Left ventricle myocardium superior (tissue), 1 donor: ENCODE data around the gene RSL1D1. TPM values are rescaled to one million over a fixed set of nuclear protein-coding genes. Genes with fewer than 3 reads are reported as not detected.

Source experiments
- ATAC-seq: fragments of 200-7000 bp; cut with Tn5 transposase; one replicate; pipeline ENCODE4 v1.9.1; 2020; ENCODE audit warnings: mild to moderate bottlenecking, moderate library complexity
- DNase-seq: peaks from one replicate; pipeline ENCODE4 v3.0.0-alpha.2; 2020
- intact Hi-C: fragments of 100-400 bp; cut with micrococcal nuclease; formaldehyde crosslinking; loops from one replicate; pipeline ENCODE4 v1.11.0; 2022
- long read RNA-seq: library from polyadenylated mRNA; unstranded; transcript quantifications from one replicate; pipeline ENCODE4 v2.0.0, GENCODE V29; 2021
- total RNA-seq: library from RNA; stranded (reverse); fragmentation: NEBNext Ultra II Directional; extraction: Animal tissue kit (Norgen Biotek cat#: 25700); gene quantifications from one replicate; pipeline ENCODE4 v1.2.1, GENCODE V29; 2021
- donor health status: DM: no; HTN: yes; CAD: no; lungs with severe emphysema.

Gene RSL1D1
- 119 TPM for total RNA-seq
- long read RNA-seq, full-length matches to known transcripts: 40 of 73 reads
- long read RNA-seq, partial matches to known transcripts: 27 of 73 reads
- long read RNA-seq, other reads (novel, unspliced or antisense): 6 of 73 reads

DNA sequence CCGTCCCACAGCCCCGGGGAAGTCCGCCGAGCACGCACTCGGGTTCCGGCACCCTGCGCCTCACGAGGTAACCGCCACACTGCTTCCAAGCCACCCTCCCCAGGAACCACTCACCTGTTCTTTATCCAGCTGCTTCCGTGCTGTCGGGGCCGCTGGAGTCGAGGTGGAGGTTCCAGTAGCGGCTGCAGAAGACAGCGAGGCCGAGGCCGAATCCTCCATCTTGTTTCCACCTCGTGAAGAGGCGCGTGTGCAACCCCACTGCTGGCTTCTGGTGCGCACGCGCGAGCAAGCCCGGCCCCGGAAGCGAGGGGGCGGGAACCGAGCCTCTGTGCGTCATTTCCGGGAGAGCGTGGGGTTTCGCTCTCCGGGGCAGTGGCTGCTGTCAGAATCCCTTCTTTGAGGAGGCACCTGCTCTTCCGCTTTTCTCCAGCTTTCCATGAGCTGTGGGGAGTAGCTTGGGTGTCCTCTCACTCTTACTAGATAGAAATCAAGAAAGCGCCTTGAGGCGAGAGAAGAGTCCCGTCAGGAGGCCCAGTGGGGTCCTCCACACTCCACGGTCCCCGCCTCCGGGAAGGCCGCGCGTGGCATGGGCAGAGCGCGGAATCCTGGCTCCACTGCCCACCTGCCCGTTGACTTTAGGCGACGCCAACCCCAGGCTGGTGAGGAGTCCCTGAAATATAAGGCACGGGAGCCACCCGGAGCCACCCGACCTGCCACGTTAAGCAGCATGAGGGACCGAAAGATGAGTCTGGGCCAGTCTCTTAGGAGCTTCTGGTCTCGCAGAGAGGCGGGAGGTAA, at the start of gene RSL1D1:
Gene RSL1D1 (minus strand): TSS at position 249 of the 798 bp plus-strand sequence. CDS start 30 bp downstream, at position 219.
- DNase-seq (peak; percentile 93), ATAC-seq (peak; percentile 99)
- intact Hi-C loops: no loop called here

DNA sequence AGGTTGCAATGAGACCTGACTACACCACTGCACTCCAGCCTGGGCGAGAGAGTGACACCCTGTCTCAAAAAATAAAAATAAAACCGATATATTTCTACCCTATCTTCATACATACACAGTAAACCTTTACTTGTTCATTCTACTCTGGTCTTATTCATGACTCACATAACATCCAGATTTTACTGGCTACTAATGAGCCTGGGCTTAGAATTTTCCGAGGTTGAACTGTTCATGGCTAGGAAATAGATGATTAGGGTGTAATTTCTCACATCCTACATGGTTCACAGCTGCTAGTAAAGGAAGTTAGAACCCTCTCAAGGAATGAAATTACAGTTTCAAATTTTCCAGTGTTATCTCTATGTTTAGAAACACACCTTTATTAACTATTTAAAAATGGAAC, 49.7 kb upstream of the RSL1D1 start:
- intact Hi-C loops: no loop called here
- no peak for ATAC-seq
- no peak for DNase-seq

DNA sequence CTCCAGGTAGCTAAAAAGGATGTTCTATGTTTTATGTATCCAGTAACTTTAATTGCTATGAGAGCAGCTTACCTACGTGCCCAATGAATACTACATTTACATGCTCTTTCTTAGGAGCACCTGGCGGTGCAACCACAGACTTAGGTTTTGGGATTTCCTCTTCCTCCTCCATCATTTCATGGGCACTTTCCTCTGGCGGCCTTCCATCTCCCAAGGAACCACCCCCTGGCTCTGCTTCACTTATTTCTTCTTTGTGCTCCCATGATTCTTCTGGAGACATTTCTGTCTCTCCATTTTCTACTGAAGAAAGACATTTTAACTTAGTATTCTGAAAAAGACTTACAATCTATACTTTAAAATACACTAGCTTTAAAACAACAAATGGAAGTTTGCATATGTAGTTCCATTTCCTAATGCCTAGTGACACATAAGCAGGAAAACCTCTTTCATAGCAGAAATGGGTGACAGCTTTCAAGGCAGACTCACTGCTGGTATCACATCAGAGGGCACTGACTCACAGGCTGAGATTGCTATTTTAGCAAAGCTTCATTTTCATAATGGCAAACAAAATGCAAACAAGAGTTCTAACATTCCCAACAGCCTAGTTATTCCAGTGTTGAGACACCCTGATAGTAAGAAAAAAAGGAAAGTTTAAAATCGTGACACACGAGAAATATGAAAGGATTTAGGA, 45.3 kb upstream of the RSL1D1 start:
- ATAC-seq (no peak), DNase-seq (no peak)
- intact Hi-C loops: no loop called here

DNA sequence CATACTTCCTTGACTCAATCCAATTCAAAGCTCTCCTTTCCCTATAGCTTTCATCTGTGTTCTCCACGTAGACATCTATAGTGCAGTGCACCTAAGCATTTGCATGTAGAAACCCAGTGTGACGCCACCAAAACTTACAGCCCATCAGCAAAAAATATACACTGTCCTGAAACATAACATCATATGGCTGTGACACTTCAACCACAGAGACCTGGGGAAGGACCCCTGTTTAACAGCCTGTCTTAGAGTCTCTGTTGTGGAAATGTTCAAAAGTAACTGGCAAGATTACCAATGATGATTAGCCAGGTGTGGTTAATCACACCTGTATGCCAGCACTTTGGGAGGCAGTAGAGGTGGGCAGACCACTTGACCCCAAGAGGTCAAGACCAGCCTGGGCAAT, 42.2 kb upstream of the RSL1D1 start:
- ATAC-seq: no peak

DNA sequence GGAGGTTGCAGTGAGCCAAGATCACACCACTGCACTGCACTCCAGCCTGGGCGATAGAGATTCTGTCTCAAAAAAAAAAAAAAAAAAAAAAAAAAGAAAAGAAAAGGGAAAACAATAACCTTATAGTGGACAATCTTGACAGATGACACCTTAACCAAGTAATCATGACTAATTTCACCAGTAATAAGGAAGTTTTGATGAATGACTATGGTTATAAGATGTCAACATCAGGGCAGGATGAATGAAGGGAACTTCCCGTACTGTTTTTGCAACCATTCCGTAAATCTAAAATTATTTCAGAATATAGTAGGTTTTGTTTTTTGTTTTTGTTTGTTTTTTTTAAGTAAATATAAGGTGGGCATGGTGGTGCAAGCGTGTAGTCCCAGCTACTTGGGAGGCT, 41.4 kb upstream of the RSL1D1 start:
- ATAC-seq (no peak), DNase-seq (no peak)
- intact Hi-C loops: no loop called here

More for the DNA sequence above, 42.2 kb upstream of the RSL1D1 start:
- DNase-seq: no peak
- intact Hi-C loops: no loop called here

DNA sequence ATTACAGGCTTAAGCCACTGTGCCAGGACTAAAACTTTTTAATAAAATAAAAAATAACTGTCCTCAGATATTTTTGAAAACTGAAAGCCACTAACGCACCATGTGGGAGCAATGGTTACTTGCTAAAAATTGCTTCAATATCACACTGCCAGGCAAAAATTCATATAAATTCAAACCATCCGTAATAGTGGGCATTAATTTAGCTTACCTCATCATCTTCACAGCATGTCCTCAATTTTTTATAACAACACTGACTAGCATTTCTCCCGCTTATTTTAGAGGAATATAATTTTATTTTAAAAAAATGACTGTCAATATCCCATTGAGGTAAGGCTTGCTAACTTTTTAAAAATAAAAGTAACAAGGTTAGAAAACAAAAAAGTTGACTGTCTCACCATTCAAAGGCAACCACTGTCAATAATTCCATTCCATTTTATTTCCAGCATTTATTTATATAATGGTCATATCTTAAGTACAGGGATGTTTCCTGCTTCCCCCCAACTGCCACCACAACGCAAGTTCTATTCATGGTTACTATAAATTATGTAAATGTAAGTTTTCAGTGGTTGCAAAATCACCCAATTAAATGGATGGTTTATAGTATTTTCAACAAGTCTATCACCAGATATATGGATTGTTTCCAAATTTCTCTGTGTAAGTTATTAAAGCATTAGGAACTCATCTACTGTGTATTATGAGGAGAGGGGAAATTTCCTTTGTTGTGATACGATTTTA, 39.1 kb upstream of the RSL1D1 start:
- ATAC-seq (no peak), DNase-seq (no peak)
- intact Hi-C loops: no loop called here

DNA sequence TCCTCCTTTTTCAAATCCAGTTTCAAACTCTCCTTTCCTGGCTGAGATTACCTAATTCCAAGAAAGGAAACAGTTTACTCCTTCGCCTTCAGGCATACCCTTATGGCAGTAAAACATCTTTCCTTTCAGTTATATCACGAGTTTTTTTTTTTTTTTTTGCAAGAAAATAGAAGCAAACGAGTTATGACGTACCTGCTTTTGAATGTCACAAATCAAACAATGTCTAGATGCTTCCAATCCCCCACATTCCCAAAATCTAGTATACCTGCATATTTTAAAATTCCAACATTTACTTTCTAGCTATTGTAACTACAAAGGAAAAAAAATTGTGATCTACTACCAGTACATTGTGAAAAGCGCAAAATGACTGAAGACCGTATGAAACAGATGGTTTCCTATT, 35.5 kb upstream of the RSL1D1 start:
- no peak for ATAC-seq
- intact Hi-C loops: no loop called here
- DNase-seq: no peak

DNA sequence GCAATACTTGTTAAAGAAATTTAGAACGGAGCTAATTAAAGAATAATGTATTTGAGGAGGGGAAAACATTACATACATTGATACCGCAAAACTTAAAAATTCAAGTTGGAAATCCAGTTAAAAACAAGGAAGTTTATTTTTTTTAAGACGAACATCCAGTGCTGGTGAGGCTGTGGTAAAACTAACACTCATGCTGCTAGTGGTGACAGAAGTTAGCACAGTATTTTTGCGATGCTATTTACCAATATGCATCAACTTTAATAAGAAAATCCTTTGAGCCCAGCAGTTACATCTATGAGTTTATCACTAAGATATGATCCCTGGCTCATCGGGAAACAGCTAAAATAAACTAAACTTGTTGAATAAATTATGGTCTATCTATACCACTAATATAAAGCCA, 32.7 kb upstream of the RSL1D1 start:
- DNase-seq (no peak), ATAC-seq (no peak)
- intact Hi-C loops: no loop called here

DNA sequence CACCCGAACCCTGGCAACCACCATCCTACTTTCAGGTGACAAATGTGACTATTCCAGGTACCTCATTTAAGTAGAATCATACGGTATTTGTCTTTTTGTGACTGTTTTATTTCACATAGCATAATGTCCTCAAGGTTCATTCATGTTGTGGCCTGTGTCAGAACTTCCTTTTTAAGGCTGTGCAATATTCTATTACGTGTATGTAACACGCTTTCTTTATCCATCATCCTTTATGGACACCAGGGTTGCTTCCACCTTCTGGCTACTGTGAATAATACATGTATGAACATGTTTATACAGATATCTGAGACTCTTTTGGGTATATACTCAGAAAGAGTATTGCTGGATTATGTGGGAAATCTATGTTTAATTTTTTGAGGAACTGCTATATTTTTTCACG, 28.7 kb upstream of the RSL1D1 start:
- DNase-seq (no peak), ATAC-seq (no peak)
- intact Hi-C loops: no loop called here

DNA sequence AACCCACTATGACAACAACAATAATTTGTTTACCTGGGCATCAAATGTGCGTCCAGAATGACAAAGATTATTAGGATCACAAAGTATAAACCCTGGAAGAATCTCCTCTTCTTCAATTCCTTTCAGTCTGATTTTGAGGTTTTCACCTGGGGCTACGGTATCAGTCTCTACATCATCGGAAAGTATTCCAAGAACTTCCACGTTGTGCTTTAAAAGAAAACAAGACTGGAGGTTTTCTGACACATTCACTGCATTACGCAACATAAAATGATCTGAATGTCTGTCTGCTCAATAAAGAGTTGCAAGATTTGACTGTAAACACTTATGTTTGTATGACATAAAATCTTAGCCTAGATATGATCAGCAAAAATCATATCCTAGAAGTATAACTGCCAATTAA, 26.0 kb upstream of the RSL1D1 start:
- ATAC-seq (no peak), DNase-seq (no peak)
- intact Hi-C loops: no loop called here

DNA sequence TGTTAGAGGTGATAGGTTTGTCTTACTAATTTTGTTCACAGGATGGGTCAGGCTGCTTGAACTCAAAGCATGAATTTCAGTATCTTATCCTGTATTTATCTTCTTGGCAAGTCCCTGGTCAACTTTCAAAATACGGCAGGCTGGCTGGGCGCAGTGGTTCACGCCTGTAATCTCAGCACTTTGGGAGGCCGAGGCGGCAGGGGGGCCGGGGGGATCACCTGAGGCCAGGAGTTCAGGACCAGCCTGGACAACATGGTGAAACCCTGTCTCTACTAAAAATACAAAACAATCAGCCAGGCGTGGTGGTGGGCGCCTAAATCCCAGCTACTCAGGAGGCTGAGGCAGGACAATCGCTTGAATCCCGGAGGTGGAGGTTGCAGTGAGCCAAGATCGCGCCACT, 25.0 kb upstream of the RSL1D1 start:
- DNase-seq (no peak), ATAC-seq (peak; percentile 27)
- intact Hi-C loops: no loop called here

DNA sequence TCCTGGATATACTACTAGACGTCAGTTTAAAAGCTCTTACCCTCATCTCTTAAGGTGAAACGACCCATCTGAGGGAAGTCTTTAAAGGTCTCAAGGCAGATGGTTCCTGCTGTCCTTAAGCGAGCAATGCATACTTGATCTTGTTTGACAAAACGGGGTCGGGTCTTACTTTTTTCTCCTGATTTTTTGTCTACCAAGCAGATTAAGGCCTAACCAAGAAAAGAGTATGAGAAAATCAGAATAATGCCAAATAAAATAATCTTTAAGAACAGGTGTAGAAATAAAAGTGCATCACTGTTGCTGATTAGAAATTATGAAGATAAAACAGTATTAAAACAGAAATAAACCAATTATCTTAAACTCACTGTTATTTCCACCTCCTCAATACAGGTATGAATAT, 24.4 kb upstream of the RSL1D1 start:
- intact Hi-C loops: no loop called here
- ATAC-seq (no peak), DNase-seq (no peak)

DNA sequence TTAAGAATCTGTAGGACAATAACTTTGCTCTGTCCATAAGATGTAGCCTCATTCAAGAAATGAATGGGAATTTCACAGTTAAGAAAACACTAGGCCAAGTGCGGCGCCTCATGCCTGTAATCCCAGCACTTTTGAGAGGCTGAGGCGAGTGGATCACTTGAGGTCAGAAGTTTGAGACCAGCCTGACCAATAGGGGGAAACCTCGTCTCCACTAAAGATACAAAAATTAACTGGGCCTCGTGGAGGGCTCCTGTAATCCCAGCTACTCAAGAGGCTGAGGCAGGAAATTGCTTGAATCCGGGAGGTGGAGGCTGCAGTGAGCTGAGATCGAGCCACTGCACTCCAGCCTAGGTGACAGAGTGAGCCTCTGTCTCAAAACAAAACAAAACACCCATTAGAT, 19.9 kb upstream of the RSL1D1 start:
- ATAC-seq (peak; percentile 40), DNase-seq (no peak)
- intact Hi-C loops: no loop called here

DNA sequence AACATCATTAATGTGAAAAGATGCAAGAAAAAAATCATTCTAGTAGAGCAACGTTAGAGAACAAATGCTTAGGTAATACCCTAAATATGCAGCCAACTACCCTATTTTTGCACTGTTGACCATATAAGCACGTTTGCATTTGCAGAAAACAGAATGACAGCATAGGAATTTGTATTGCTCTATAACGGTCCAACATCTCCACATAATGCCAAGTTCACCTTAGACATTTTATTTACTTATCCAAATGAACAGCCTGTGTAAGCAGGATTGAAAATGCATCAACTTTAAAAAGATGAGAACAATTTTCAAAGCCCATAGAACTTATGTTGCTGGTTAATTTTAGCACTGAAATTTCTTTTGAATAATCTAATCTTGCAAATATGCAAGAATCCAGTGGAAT, 19.1 kb upstream of the RSL1D1 start:
- intact Hi-C loops: no loop called here
- ATAC-seq (no peak), DNase-seq (no peak)

DNA sequence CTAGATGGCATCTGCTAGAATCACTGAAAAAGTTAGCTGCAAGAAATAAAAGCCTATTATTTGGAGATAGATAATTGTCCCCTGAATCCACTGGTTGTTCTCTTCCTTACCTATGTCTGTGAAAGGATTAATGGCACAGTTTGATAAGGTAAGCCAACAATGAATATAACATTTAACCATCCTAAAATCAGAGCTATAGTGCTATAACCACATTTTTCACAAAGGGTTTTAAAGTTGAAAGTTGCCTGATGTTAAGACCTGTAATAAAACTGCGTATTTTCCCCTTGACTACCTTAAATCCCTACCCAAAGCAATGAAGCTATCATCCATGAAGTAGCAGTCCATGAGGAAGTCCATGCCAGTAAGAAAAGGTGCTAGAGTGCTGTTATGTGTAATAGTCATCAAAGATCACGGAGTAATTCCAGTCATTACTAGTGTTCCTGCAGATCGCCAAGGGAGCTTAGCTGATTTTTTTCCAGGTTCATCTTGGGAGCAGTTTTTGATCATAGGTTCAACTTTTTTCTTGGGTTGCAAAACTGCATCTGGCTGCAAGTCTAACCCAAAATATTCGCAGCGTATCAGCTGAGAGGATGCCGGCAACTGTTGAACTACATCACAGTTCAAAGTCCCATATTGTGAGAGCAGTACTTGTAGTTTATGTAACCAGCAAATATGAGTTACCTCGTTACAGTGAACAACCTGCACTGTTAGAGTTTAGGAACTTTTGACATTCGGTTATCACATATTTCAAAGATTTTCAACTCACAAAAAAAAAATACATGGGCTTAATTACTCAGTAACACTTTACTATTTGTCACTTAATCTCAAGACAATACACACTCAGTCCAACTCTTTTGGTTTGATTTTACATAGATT, 18.2 kb upstream of the RSL1D1 start:
- DNase-seq: no peak
- no peak for ATAC-seq
- intact Hi-C loops: no loop called here

DNA sequence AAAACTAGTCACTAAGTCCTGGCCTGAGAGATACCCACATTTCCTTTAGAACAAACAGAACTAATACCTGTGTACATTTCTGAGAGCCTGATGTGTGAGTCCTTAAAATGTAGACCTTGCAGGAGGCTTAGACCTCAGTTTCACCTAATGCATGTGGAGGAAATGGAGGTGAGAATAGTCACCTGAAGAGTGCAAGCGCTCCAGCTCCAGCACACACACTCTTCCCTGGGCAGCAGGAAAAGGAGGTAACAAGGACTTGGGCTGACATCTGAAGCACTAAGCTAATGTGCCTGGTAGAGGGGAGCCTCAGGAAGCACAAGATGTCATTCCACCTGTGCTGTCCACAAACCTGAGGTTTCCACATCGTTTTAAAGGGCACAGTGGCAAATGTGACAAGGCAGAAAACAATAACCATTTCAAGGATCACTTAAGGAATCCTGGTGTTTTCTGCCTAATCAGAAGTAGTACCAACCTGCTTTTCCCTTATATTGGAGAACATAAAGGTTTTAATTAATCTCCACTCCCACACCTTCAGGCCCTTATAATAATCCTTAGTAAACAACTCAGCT, 17.2 kb upstream of the RSL1D1 start:
- intact Hi-C loops: no loop called here
- DNase-seq (no peak), ATAC-seq (no peak)

DNA sequence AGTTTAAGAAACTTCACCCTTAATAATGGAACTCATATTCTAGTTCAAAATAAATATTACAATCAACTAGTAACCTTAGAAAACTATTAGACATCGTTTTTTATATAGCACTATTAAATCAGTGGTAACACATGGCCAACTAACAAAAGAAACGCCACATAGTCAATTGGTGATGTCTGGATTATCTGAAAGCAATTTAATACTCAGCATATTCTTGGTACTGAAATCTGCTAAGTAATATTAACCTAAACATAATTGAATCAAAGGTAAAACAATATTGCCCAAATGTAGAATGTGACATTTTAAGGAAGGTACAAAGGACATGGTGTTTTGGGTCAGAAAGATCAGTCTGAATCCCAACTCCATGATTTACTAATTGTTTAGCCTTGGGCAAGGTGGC, 11.1 kb upstream of the RSL1D1 start:
- intact Hi-C loops: no loop called here
- no peak for DNase-seq
- no peak for ATAC-seq

DNA sequence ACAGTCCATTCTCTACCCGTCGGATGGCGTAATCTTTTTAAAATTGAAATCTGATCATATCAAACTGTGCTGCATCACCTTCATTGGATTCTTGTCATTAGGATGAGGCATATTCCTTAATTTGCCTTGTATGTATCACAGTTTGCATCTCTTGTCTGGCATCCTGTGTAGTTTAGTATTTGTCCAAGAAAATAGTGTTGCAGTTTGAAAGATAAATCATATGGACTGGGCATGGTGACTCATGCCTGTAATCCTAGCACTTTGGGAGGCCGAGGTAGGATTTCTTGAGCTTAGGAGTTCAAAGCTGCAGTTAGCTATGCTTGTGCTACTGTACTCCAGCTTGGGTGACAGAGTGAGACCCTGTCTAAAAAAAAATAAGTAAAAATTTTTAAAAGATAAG, 5.8 kb upstream of the RSL1D1 start:
- intact Hi-C loops: no loop called here
- ATAC-seq (no peak), DNase-seq (no peak)
